Measurements from ENCODE around the gene BECN2. TPM values are rescaled to one million over a fixed set of nuclear protein-coding genes. Genes with fewer than 3 reads are reported as not detected.

The BECN2 gene
- total RNA-seq, 4 donors from 2014 or later = not detected

DNA sequence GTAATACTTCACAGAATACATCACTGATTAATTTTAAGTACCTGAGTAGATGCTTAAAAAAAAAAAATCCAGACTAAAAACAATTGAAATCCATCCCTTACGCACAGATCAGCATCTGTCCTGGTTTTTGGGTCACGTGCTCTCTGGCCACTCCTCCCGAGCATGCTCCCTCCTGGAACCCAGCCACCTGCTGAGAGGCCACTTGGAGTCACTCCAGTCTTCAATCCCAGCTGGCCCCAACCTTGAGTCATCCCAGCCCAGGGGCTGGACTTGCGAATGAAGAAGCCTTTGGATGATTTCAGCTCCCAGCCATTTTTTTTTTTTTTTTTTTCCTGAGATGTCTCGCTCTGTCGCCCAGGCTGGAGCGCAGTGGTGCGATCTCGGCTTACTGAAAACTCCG lies 32.5 kb downstream of the BECN2 start:
- H3K27me3 ChIP-seq = no peaks in the 10 kb centered on the region
- peak; percentile 90 for ATAC-seq
- TF ChIP-seq, protein P1, sequence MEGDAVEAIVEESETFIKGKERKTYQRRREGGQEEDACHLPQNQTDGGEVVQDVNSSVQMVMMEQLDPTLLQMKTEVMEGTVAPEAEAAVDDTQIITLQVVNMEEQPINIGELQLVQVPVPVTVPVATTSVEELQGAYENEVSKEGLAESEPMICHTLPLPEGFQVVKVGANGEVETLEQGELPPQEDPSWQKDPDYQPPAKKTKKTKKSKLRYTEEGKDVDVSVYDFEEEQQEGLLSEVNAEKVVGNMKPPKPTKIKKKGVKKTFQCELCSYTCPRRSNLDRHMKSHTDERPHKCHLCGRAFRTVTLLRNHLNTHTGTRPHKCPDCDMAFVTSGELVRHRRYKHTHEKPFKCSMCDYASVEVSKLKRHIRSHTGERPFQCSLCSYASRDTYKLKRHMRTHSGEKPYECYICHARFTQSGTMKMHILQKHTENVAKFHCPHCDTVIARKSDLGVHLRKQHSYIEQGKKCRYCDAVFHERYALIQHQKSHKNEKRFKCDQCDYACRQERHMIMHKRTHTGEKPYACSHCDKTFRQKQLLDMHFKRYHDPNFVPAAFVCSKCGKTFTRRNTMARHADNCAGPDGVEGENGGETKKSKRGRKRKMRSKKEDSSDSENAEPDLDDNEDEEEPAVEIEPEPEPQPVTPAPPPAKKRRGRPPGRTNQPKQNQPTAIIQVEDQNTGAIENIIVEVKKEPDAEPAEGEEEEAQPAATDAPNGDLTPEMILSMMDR (IDR thresholded peaks at IDR 0.05) = no peak
- TF ChIP-seq EP300 (IDR thresholded peaks at IDR 0.05) (no peak), POLR2A (IDR thresholded peaks at IDR 0.05) (no peak), POLR2AphosphoS5 (IDR thresholded peaks at IDR 0.05) (no peak)
- no peaks in the 10 kb centered on the region for H3K36me3 ChIP-seq
- no peaks in the 10 kb centered on the region for H3K9me3 ChIP-seq
- 14 to 22% methylated on average over 2 to 6 of the region's 10 CpGs for WGBS, 2 donors (ENCODE audit: low coverage in 1 of 2)
- H3K4me3 ChIP-seq = no peak overlapping the region
- no peak overlapping the region for H3K27ac ChIP-seq
- H3K4me1 ChIP-seq = no peaks in the 10 kb centered on the region

DNA sequence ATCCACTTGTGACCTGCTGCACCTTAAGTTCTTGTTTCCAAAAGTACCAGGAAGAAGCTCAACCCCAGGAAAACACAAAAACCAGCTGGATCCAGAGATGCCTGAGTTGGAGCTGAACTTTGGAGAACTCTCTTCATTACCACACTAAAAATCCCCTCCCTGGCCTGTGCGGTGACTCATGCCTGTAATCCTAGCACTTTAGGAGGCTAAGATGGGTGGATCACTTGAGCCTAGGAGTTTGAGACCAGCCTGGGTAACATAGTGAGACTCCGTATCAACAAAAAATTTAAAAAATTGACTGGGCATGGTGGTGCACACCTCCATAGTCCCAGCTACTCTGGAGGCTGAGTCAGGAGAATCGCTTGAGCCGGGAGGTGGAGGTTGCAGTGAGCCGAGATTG lies 35.2 kb downstream of the BECN2 start:
- Histone ChIP-seq H3K36me3 (no peaks in the 10 kb centered on the region), H3K4me3 (no peak overlapping the region), H3K27ac (no peak overlapping the region), H3K4me1 (no peaks in the 10 kb centered on the region), H3K9me3 (no peaks in the 10 kb centered on the region), H3K27me3 (no peaks in the 10 kb centered on the region)
- WGBS, 2 donors (ENCODE audit: low coverage in 1 of 2) = 73% methylated on average over 2 of the region's 5 CpGs; no CpG with 5 or more reads in 1 of the 2 donors
- TF ChIP-seq POLR2A (IDR thresholded peaks at IDR 0.05) (no peak), EP300 (IDR thresholded peaks at IDR 0.05) (no peak), POLR2AphosphoS5 (IDR thresholded peaks at IDR 0.05) (no peak)
- TF ChIP-seq, protein P1 (IDR thresholded peaks at IDR 0.05) = no peak
- ATAC-seq = peak; percentile 48

DNA sequence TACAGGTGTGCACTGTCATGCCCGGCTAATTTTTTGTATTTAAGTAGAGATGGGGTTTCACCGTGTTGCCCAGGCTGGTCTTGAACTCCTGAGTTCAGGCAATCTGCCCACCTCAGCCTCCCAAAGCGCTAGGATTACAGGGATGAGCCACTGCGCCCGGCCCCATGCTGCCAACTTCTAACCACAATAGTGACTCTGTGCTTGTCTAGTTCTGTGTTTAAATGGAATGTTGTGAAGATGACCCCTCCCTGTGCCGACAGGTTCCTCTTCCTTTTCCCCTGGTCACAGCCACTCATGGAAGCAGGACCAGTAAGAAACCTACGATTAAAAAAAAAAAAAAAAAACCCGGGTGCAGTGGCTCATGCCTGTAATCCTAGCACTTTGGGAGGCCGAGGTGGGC lies 36.6 kb downstream of the BECN2 start:
- no peak for ATAC-seq
- no peak overlapping the region for H3K4me3 ChIP-seq
- WGBS, 2 donors (ENCODE audit: low coverage in 1 of 2) = 87 to 90% methylated on average over 3 to 7 of the region's 9 CpGs
- H3K9me3 ChIP-seq = no peaks in the 10 kb centered on the region
- no peak overlapping the region for H3K27ac ChIP-seq
- TF ChIP-seq, protein P1 (IDR thresholded peaks at IDR 0.05) = no peak
- TF ChIP-seq POLR2A (IDR thresholded peaks at IDR 0.05) (no peak), EP300 (IDR thresholded peaks at IDR 0.05) (no peak), POLR2AphosphoS5 (IDR thresholded peaks at IDR 0.05) (no peak)
- no peaks in the 10 kb centered on the region for H3K27me3 ChIP-seq
- H3K4me1 ChIP-seq = peaks cover 0 to 10% (median 0%) of the 10 kb centered on the region in 3 donors
- no peaks in the 10 kb centered on the region for H3K36me3 ChIP-seq

DNA sequence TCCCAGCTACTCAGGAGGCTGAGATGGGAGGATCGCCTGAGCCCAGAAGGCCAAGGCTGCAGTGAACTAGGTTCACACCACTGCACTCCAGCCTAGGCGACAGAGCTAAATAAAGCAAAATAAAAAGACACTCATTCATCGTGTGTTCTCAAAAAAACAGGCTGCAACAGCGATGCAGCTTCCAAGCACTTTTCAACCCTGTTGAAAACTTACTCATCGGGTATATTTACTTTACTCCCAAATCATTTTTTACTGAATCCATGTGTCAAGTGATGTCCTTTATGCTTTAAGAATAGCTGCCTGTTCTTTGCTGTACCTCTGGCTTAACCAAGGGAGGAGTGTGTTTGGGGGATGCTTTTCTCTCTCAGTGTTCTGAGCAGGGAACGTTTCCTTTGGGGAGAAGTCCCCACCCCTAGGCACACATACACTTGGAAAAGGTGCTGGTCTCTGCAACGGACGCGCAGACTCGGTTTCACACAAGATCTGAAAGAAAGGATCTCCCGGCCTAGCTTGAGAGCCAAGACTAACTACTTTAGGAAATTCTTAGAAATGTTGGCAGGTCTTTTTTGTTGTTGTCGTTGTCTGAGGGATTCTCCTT lies 39.9 kb downstream of the BECN2 start:
- Histone ChIP-seq H3K9me3 (no peaks in the 10 kb centered on the region), H3K4me3 (no peak overlapping the region), H3K27ac (peak overlapping the region in 1 of 4 donors; percentile 65), H3K27me3 (peaks cover 5% of the 10 kb centered on the region), H3K4me1 (peaks cover 0 to 12% (median 0%) of the 10 kb centered on the region in 3 donors), H3K36me3 (no peaks in the 10 kb centered on the region)
- TF ChIP-seq POLR2AphosphoS5 (IDR thresholded peaks at IDR 0.05) (no peak), EP300 (IDR thresholded peaks at IDR 0.05) (no peak), POLR2A (IDR thresholded peaks at IDR 0.05) (no peak)
- TF ChIP-seq, protein P1 (IDR thresholded peaks at IDR 0.05) = no peak
- 47 to 65% methylated on average over 7 to 11 of the region's 12 CpGs for WGBS, 2 donors (ENCODE audit: low coverage in 1 of 2)
- ATAC-seq = no peak

DNA sequence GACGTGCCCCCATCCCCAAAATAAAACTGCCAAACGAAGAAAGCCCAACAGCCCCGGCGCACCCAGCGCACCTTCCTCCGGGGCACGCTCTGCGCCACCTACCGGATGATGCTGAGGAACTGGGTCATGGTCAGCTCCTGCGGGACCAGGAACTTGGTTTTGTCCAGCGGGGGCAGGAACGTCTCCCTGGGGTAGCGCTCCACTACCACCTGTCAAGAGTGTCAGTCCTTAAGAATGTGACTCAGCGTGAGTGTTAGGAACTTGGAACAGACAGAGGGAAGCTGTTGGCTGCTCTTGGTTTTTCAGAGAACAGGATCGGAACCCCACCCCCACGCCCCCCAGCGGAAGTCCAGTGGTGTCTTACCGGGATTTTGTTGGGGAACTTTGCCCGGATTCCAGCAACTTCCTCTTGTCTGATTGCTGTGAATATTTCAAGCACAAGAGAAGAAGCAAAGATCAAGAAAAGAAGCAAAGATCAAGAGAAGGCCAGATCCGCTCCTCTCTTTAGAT lies 40.9 kb downstream of the BECN2 start:
- Histone ChIP-seq H3K27ac (peak overlapping the region in 3 of 4 donors; percentile 46 to 65 (median 60)), H3K4me1 (peaks cover 0 to 12% (median 0%) of the 10 kb centered on the region in 3 donors), H3K9me3 (no peaks in the 10 kb centered on the region), H3K36me3 (no peaks in the 10 kb centered on the region), H3K27me3 (peaks cover 5% of the 10 kb centered on the region), H3K4me3 (peak overlapping the region in 1 of 2 donors; percentile 30)
- WGBS, 2 donors (ENCODE audit: low coverage in 1 of 2) = 50 to 80% methylated on average over 1 of the region's 20 CpGs
- TF ChIP-seq, protein P1 (IDR thresholded peaks at IDR 0.05) = peak in 3 of 4 experiments; percentile 40 to 72 (median 50)
- TF ChIP-seq EP300 (IDR thresholded peaks at IDR 0.05) = no peak
- no peak for TF ChIP-seq POLR2AphosphoS5 (IDR thresholded peaks at IDR 0.05)
- TF ChIP-seq POLR2A (IDR thresholded peaks at IDR 0.05) = no peak
- ATAC-seq = peak; percentile 87

Measured in gastroesophageal sphincter (tissue), 4 donors.